ENCODE measurements around the gene CFAP20. TPM values are rescaled to one million over a fixed set of nuclear protein-coding genes. Genes with fewer than 3 reads are reported as not detected.

The CFAP20 gene
- total RNA-seq, 1 experiment from 2014 or later, result 81.6 TPM

GRCh38 chr16:58099956-58100300, 29.3 kb downstream of the CFAP20 start:
- no peak for DNase-seq (ENCODE audit: low spot score)
- TF ChIP-seq EZH2 (IDR thresholded peaks at IDR 0.05; ENCODE audit: borderline replicate concordance, low read depth, low read length, poor library complexity, severe bottlenecking), result no peak
- TF ChIP-seq, protein P1, sequence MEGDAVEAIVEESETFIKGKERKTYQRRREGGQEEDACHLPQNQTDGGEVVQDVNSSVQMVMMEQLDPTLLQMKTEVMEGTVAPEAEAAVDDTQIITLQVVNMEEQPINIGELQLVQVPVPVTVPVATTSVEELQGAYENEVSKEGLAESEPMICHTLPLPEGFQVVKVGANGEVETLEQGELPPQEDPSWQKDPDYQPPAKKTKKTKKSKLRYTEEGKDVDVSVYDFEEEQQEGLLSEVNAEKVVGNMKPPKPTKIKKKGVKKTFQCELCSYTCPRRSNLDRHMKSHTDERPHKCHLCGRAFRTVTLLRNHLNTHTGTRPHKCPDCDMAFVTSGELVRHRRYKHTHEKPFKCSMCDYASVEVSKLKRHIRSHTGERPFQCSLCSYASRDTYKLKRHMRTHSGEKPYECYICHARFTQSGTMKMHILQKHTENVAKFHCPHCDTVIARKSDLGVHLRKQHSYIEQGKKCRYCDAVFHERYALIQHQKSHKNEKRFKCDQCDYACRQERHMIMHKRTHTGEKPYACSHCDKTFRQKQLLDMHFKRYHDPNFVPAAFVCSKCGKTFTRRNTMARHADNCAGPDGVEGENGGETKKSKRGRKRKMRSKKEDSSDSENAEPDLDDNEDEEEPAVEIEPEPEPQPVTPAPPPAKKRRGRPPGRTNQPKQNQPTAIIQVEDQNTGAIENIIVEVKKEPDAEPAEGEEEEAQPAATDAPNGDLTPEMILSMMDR (conservative IDR thresholded peaks at IDR 0.05; ENCODE audit: low read depth, low read length), result no peak
- no TSS peak for BruUV-seq (replicated peaks)
- CTCF ChIA-PET, result no interaction called here
- POLR2A ChIA-PET (ENCODE audit: low non-redundant PET), result no interaction called here
- no peaks in the 10 kb centered on the region for H3K36me3 ChIP-seq (ENCODE audit: insufficient read depth, low read length, poor library complexity, severe bottlenecking)
- H3K4me1 ChIP-seq (ENCODE audit: insufficient read depth, low read length, poor library complexity, severe bottlenecking), result no peaks in the 10 kb centered on the region
- no peaks in the 10 kb centered on the region for H3K27me3 ChIP-seq (replicated peaks; ENCODE audit: insufficient read depth, low read depth, low read length, poor library complexity)
- H3K4me3 ChIP-seq (ENCODE audit: low read depth, low read length, poor library complexity, severe bottlenecking), result no peak overlapping the region
- H3K27ac ChIP-seq (ENCODE audit: low read depth, low read length, poor library complexity, severe bottlenecking), result no peak overlapping the region
- no peaks in the 10 kb centered on the region for H3K9me3 ChIP-seq (ENCODE audit: low read depth, low read length, poor library complexity, severe bottlenecking)
- intact Hi-C loops (cut with micrococcal nuclease; ENCODE audit: unreplicated experiment), result no loop called here

GRCh38 chr16:58099097-58099955, 29.9 kb downstream of the CFAP20 start:
- intact Hi-C loops (cut with micrococcal nuclease; ENCODE audit: unreplicated experiment), result no loop called here
- Histone ChIP-seq H3K9me3 (ENCODE audit: low read depth, low read length, poor library complexity, severe bottlenecking) (no peaks in the 10 kb centered on the region), H3K4me3 (ENCODE audit: low read depth, low read length, poor library complexity, severe bottlenecking) (no peak overlapping the region), H3K27ac (ENCODE audit: low read depth, low read length, poor library complexity, severe bottlenecking) (no peak overlapping the region), H3K4me1 (ENCODE audit: insufficient read depth, low read length, poor library complexity, severe bottlenecking) (no peaks in the 10 kb centered on the region), H3K36me3 (ENCODE audit: insufficient read depth, low read length, poor library complexity, severe bottlenecking) (no peaks in the 10 kb centered on the region), H3K27me3 (replicated peaks; ENCODE audit: insufficient read depth, low read depth, low read length, poor library complexity) (no peaks in the 10 kb centered on the region)
- ChIA-PET CTCF (no interaction called here), POLR2A (ENCODE audit: low non-redundant PET) (no interaction called here)
- no peak for DNase-seq (ENCODE audit: low spot score)
- BruUV-seq (replicated peaks), result no TSS peak
- TF ChIP-seq EZH2 (IDR thresholded peaks at IDR 0.05; ENCODE audit: borderline replicate concordance, low read depth, low read length, poor library complexity, severe bottlenecking), result no peak
- TF ChIP-seq, protein P1 (conservative IDR thresholded peaks at IDR 0.05; ENCODE audit: low read depth, low read length), result no peak

DNA sequence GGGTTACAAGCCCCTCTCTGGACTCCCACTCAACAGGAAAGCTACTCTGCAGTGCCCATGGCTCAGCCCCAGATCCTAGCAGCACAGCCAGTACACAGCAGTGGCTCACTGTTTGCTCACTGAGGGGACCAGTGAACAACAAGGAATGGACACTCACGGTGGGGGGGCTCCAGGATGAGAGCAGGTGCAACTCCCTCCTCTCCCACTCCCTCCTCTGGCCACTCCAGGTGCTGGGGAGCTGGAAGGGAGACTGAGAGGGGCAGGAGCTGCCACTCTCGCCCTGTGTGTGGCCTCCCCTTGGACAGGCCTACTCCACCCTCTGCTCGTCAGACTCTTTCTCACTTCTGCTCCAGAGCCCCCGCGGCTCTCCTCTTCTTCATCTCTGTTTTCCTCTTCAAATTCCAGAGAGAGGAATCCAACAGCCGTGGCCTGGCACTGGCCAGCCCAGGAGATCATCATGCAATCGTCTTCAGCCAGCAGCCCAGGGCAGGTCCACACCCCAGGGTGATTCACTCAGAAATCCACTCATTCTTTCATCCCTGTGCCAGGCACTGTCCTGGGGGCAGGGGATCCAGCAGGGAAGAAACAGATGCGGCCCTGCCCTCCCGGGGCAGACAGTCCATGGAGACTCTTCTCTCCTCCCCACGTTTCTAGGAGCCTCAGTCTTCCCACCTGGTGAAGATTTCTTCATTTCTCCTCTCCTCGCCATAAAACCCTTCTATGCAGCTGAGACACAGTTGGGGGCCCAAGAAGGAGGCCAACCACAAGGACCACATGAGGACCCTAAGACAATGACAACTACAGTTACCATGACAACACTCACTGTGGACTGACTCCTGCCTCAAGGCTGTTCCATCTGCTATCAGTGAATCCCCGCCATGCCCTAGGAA, 30.7 kb downstream of the CFAP20 start:
- Histone ChIP-seq H3K36me3 (ENCODE audit: insufficient read depth, low read length, poor library complexity, severe bottlenecking) (no peaks in the 10 kb centered on the region), H3K27ac (ENCODE audit: low read depth, low read length, poor library complexity, severe bottlenecking) (no peak overlapping the region), H3K9me3 (ENCODE audit: low read depth, low read length, poor library complexity, severe bottlenecking) (no peaks in the 10 kb centered on the region), H3K4me3 (ENCODE audit: low read depth, low read length, poor library complexity, severe bottlenecking) (no peak overlapping the region), H3K4me1 (ENCODE audit: insufficient read depth, low read length, poor library complexity, severe bottlenecking) (no peaks in the 10 kb centered on the region), H3K27me3 (replicated peaks; ENCODE audit: insufficient read depth, low read depth, low read length, poor library complexity) (no peaks in the 10 kb centered on the region)
- ChIA-PET POLR2A (ENCODE audit: low non-redundant PET) (no interaction called here), CTCF (no interaction called here)
- no peak for DNase-seq (ENCODE audit: low spot score)
- TF ChIP-seq EZH2 (IDR thresholded peaks at IDR 0.05; ENCODE audit: borderline replicate concordance, low read depth, low read length, poor library complexity, severe bottlenecking), result no peak
- intact Hi-C loops (cut with micrococcal nuclease; ENCODE audit: unreplicated experiment), result no loop called here
- BruUV-seq (replicated peaks), result no TSS peak

Data from A673 (cell line).